ENCODE measurements around the gene SNAP91.
"Not testable (repeated sequence)": the region's sequence is repeated elsewhere in the genome, so short reads cannot be mapped to it uniquely, and the experiment has no call there.

Gene SNAP91

GRCh38 chr6:83592770-83593394 is 116.0 kb downstream of the SNAP91 start:
- no peaks in the 10 kb centered on the region for H3K36me3 ChIP-seq (ENCODE audit: insufficient read depth, low read length)
- H3K4me3 ChIP-seq (ENCODE audit: low read depth in 1 of 2, low read length in 2 of 2), result no peak overlapping the region
- H3K9ac ChIP-seq (ENCODE audit: low read length), result no peak overlapping the region
- no peaks in the 10 kb centered on the region for H3K4me1 ChIP-seq (ENCODE audit: insufficient read depth, low read length)
- H3K27me3 ChIP-seq (ENCODE audit: control insufficient read depth in 1 of 2, insufficient read depth in 2 of 2, low read length in 2 of 2), result no peaks in the 10 kb centered on the region
- no peaks in the 10 kb centered on the region for H3K9me3 ChIP-seq (ENCODE audit: low read length)
- no peak overlapping the region for H3K27ac ChIP-seq (ENCODE audit: low read depth, low read length)

DNA sequence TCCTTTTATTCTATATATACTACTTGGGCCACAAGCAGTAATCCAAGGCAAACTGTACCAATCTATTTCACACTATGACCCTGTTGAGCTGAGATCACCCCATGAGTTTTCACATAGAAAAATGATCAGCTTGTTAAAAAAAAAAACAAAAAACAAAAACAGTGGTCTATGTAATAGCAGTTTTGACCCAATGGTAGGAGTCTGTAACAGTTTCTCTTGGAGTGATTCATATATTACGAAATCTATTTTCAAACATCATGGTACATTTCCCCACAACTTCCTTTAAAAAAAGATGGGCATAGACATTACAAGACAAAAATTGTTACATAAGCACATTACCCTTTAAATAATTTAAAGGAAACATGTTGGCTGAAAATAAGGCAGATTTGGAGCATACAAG is 118.5 kb downstream of the SNAP91 start:
- no peak overlapping the region for H3K27ac ChIP-seq (ENCODE audit: low read depth, low read length)
- H3K4me3 ChIP-seq (ENCODE audit: low read depth in 1 of 2, low read length in 2 of 2), result no peak overlapping the region
- no peaks in the 10 kb centered on the region for H3K27me3 ChIP-seq (ENCODE audit: control insufficient read depth in 1 of 2, insufficient read depth in 2 of 2, low read length in 2 of 2)
- no peaks in the 10 kb centered on the region for H3K36me3 ChIP-seq (ENCODE audit: insufficient read depth, low read length)
- H3K9me3 ChIP-seq (ENCODE audit: low read length), result no peaks in the 10 kb centered on the region
- no peaks in the 10 kb centered on the region for H3K4me1 ChIP-seq (ENCODE audit: insufficient read depth, low read length)
- no peak overlapping the region for H3K9ac ChIP-seq (ENCODE audit: low read length)

DNA sequence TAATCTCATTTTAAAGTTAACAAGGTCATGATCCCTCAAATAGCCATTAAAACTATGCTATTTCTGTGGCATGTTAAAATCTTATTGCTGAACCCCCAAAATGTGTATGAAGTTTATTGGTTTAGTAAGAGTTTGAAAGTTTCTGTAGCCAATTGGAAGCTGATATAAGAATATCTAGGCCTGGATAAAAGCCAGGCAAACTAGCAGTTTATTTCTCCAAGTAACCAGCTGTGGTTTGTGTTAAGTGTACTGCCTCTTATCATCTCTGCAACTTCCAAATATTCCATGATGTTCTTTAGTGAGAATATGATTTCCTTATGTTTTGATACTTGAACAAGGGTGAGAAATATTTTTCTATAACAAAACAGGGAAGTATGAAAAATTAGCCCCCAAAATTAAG is 119.8 kb downstream of the SNAP91 start:
- Histone ChIP-seq H3K9me3 (ENCODE audit: low read length) (no peaks in the 10 kb centered on the region), H3K27me3 (ENCODE audit: control insufficient read depth in 1 of 2, insufficient read depth in 2 of 2, low read length in 2 of 2) (no peaks in the 10 kb centered on the region), H3K4me3 (ENCODE audit: low read depth in 1 of 2, low read length in 2 of 2) (no peak overlapping the region), H3K36me3 (ENCODE audit: insufficient read depth, low read length) (no peaks in the 10 kb centered on the region), H3K27ac (ENCODE audit: low read depth, low read length) (no peak overlapping the region), H3K9ac (ENCODE audit: low read length) (no peak overlapping the region), H3K4me1 (ENCODE audit: insufficient read depth, low read length) (no peaks in the 10 kb centered on the region)

DNA sequence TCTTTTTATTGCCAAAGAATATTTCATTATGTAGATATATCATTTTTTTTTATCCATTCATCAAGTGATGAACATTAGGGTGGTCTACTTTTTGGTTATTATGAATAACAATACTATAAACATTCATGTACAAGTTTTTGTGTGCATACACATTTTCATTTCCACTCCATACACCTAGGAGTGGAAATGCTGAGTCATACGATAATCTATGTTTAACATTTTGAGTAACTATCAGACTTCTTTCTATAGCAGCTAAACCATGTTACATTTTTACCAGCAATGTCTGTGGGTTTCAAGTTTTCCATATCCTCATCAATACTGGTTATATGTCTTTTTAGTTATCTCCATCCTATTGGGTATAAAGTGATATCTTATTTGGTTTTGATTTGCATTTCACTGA is 130.8 kb downstream of the SNAP91 start:
- no peaks in the 10 kb centered on the region for H3K9me3 ChIP-seq (ENCODE audit: low read length)
- no peaks in the 10 kb centered on the region for H3K4me1 ChIP-seq (ENCODE audit: insufficient read depth, low read length)
- H3K9ac ChIP-seq (ENCODE audit: low read length), result no peak overlapping the region
- no peak overlapping the region for H3K4me3 ChIP-seq (ENCODE audit: low read depth in 1 of 2, low read length in 2 of 2)
- no peaks in the 10 kb centered on the region for H3K27me3 ChIP-seq (ENCODE audit: control insufficient read depth in 1 of 2, insufficient read depth in 2 of 2, low read length in 2 of 2)
- no peak overlapping the region for H3K27ac ChIP-seq (ENCODE audit: low read depth, low read length)
- H3K36me3 ChIP-seq (ENCODE audit: insufficient read depth, low read length), result no peaks in the 10 kb centered on the region

DNA sequence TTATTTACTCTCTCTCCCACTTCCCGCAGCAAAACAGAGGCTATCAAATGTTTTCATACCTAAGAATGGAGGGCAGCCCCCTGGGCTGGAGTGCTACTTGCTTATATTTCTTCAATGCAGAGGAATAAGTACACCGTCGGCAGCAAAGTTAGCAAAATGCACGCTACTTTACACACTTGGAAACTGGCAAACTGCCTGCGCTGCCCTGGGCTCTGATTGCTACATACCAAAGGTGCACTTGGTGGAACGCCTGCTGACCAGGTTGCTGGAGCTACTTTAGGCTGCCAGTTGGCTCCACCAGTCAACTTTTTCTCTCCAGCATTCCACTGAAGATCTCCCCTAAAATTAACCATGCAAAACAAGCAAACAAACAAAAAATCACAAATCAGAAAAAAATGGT is 134.1 kb downstream of the SNAP91 start:
- Histone ChIP-seq H3K4me3 (ENCODE audit: low read depth in 1 of 2, low read length in 2 of 2) (no peak overlapping the region), H3K9me3 (ENCODE audit: low read length) (no peaks in the 10 kb centered on the region), H3K27ac (ENCODE audit: low read depth, low read length) (no peak overlapping the region), H3K36me3 (ENCODE audit: insufficient read depth, low read length) (no peaks in the 10 kb centered on the region), H3K27me3 (ENCODE audit: control insufficient read depth in 1 of 2, insufficient read depth in 2 of 2, low read length in 2 of 2) (no peaks in the 10 kb centered on the region), H3K9ac (ENCODE audit: low read length) (no peak overlapping the region), H3K4me1 (ENCODE audit: insufficient read depth, low read length) (no peaks in the 10 kb centered on the region)

DNA sequence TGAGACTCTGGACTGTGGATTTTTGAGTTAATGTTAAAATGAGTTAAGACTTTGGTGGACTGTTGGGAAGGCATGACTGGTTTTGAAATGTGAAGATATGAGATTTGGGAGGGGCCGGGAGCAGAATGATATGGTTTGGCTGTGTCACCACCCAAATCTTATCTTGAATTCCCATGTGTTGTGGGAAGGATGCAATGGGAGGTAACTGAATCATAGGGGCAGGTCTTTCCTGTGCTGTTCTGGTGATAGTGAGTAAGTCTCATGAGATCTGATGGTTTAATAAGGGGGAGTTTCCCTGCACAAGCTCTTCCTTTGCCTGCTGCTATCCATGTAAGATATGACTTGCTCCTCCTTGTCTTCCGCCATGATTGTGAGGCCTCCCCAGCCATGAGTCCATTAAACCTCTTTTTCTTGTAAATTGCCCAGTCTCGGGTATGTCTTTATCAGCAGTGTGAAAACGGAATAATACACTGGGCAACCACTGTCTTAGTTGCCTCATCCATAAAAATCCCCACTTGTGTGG is 137.2 kb downstream of the SNAP91 start:
- not testable (repeated sequence) for H3K36me3 ChIP-seq (ENCODE audit: insufficient read depth, low read length); H3K9ac ChIP-seq (ENCODE audit: low read length); H3K27ac ChIP-seq (ENCODE audit: low read depth, low read length); H3K27me3 ChIP-seq (ENCODE audit: control insufficient read depth in 1 of 2, insufficient read depth in 2 of 2, low read length in 2 of 2); H3K4me3 ChIP-seq (ENCODE audit: low read depth in 1 of 2, low read length in 2 of 2); H3K9me3 ChIP-seq (ENCODE audit: low read length); H3K4me1 ChIP-seq (ENCODE audit: insufficient read depth, low read length)

DNA sequence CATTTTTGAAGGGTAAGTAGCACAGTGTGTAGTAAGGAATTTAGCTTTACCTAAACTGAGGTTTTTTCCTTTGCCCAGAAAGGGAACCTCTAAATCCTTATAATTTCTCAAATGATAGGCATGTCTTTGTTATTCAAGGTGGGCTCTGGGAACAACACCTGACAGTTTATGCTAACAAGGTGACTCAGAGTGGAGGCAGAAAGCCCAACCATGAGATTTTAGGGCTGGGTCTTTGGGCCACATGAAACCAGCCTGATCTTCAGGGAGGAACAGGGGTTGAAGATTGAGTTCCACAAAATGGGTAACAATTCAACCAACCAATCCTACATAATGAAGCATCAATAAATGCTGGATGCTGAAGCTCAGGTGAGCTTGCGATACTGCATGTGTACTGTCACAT is 149.9 kb downstream of the SNAP91 start:
- Histone ChIP-seq H3K4me3 (ENCODE audit: low read depth in 1 of 2, low read length in 2 of 2) (no peak overlapping the region), H3K27me3 (ENCODE audit: control insufficient read depth in 1 of 2, insufficient read depth in 2 of 2, low read length in 2 of 2) (no peaks in the 10 kb centered on the region), H3K27ac (ENCODE audit: low read depth, low read length) (no peak overlapping the region), H3K9me3 (ENCODE audit: low read length) (no peaks in the 10 kb centered on the region), H3K4me1 (ENCODE audit: insufficient read depth, low read length) (no peaks in the 10 kb centered on the region), H3K36me3 (ENCODE audit: insufficient read depth, low read length) (no peaks in the 10 kb centered on the region), H3K9ac (ENCODE audit: low read length) (no peak overlapping the region)

DNA sequence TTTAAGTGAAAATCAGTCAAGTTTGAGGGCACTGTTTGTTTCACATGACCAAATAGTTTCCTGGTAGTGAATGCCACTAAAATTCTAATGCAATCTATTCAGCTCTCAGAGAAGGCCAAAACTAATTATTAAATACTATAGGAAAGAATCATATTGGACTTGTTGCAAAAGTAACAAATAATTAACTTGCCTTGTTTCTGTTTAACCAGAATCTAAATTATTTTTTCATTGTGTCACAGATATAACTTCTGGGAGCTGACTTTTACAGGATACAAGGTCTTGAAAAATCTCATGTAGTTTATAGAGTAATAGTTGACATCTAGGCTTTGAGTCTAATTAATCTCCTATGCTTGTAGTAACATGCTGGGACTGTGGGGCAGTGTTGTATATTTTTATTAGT is 152.0 kb downstream of the SNAP91 start:
- no peak overlapping the region for H3K27ac ChIP-seq (ENCODE audit: low read depth, low read length)
- no peak overlapping the region for H3K9ac ChIP-seq (ENCODE audit: low read length)
- H3K9me3 ChIP-seq (ENCODE audit: low read length), result no peaks in the 10 kb centered on the region
- no peak overlapping the region for H3K4me3 ChIP-seq (ENCODE audit: low read depth in 1 of 2, low read length in 2 of 2)
- no peaks in the 10 kb centered on the region for H3K27me3 ChIP-seq (ENCODE audit: control insufficient read depth in 1 of 2, insufficient read depth in 2 of 2, low read length in 2 of 2)
- no peaks in the 10 kb centered on the region for H3K4me1 ChIP-seq (ENCODE audit: insufficient read depth, low read length)
- no peaks in the 10 kb centered on the region for H3K36me3 ChIP-seq (ENCODE audit: insufficient read depth, low read length)

DNA sequence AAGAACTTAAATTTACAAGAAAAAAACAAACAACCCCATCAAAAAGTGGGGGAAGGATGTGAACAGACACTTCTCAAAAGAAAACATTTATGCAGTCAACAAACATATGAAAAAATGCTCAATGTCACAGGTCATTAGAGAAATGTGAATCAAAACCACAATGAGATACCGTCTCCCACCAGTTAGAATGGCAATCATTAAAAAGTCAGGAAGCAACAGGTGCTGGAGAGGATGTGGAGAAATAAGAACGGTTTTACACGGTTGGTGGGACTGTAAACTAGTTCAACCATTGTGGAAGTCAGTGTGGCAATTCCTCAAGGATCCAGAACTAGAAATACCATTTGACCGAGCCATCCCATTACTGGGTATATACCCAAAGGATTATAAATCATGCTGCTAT is 157.2 kb downstream of the SNAP91 start:
- H3K4me1 ChIP-seq (ENCODE audit: insufficient read depth, low read length); H3K27ac ChIP-seq (ENCODE audit: low read depth, low read length); H3K36me3 ChIP-seq (ENCODE audit: insufficient read depth, low read length); H3K27me3 ChIP-seq (ENCODE audit: control insufficient read depth in 1 of 2, insufficient read depth in 2 of 2, low read length in 2 of 2); H3K4me3 ChIP-seq (ENCODE audit: low read depth in 1 of 2, low read length in 2 of 2); H3K9me3 ChIP-seq (ENCODE audit: low read length); H3K9ac ChIP-seq (ENCODE audit: low read length): not testable (repeated sequence)

DNA sequence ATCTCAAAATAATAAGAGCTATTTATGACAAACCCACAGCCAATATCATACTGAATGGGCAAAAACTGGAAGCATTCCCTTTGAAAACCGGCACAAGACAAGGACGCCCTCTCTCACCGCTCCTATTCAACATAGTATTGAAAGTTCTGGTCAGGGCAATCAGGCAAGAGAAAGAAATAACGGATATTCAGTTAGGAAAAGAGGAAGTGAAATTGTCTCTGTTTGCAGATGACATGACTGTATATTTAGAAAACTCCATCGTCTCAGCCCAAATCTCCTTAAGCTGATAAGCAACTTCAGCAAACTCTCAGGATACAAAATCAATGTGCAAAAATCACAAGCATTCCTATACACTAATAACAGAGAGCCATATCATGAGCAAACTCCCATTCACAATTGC is 158.4 kb downstream of the SNAP91 start:
- not testable (repeated sequence) for H3K27ac ChIP-seq (ENCODE audit: low read depth, low read length); H3K27me3 ChIP-seq (ENCODE audit: control insufficient read depth in 1 of 2, insufficient read depth in 2 of 2, low read length in 2 of 2); H3K4me1 ChIP-seq (ENCODE audit: insufficient read depth, low read length); H3K36me3 ChIP-seq (ENCODE audit: insufficient read depth, low read length); H3K4me3 ChIP-seq (ENCODE audit: low read depth in 1 of 2, low read length in 2 of 2); H3K9ac ChIP-seq (ENCODE audit: low read length); H3K9me3 ChIP-seq (ENCODE audit: low read length)

DNA sequence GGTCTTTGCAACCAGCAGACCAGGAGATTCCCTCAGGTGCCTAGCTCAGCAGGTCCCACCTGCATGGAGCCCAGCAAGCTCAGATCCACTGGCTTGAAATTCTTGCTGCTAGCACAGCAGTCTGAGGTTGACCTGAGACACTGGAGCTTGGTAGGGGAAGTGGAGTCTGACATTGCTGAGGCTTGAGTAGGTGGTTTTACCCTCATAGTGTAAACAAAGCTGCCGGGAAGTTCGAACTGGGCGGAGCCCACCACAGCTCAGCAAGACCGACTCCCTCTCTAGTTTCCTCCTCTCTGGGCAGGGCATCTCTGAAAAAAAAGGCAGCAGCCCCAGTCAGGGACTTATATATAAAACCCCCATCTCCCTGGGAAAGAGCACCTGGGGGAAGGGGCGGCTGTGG is 162.3 kb downstream of the SNAP91 start:
- Histone ChIP-seq H3K4me3 (ENCODE audit: low read depth in 1 of 2, low read length in 2 of 2) (no peak overlapping the region), H3K4me1 (ENCODE audit: insufficient read depth, low read length) (no peaks in the 10 kb centered on the region), H3K27ac (ENCODE audit: low read depth, low read length) (no peak overlapping the region), H3K36me3 (ENCODE audit: insufficient read depth, low read length) (no peaks in the 10 kb centered on the region), H3K9ac (ENCODE audit: low read length) (no peak overlapping the region), H3K9me3 (ENCODE audit: low read length) (no peaks in the 10 kb centered on the region), H3K27me3 (ENCODE audit: control insufficient read depth in 1 of 2, insufficient read depth in 2 of 2, low read length in 2 of 2) (no peaks in the 10 kb centered on the region)

GRCh38 chr6:83539678-83540077 is 169.2 kb downstream of the SNAP91 start:
- Histone ChIP-seq H3K36me3 (ENCODE audit: insufficient read depth, low read length) (no peaks in the 10 kb centered on the region), H3K9me3 (ENCODE audit: low read length) (no peaks in the 10 kb centered on the region), H3K9ac (ENCODE audit: low read length) (no peak overlapping the region), H3K4me3 (ENCODE audit: low read depth in 1 of 2, low read length in 2 of 2) (no peak overlapping the region), H3K27ac (ENCODE audit: low read depth, low read length) (no peak overlapping the region), H3K4me1 (ENCODE audit: insufficient read depth, low read length) (no peaks in the 10 kb centered on the region), H3K27me3 (ENCODE audit: control insufficient read depth in 1 of 2, insufficient read depth in 2 of 2, low read length in 2 of 2) (no peaks in the 10 kb centered on the region)
